ENCODE results near the gene SPRYD7.

- TF ChIP-seq POLR2A (IDR thresholded peaks at IDR 0.05; ENCODE audit: low read length), result no peak
- TF ChIP-seq GATA1 (IDR thresholded peaks at IDR 0.05; ENCODE audit: low read depth, low read length), result no peak
These were observed 31.3 kb upstream of the SPRYD7 start for GRCh38 chr13:49967456-49967855.
